K562 (cell line): ENCODE measurements around the gene SLC35G6. TPM values are rescaled to one million over a fixed set of nuclear protein-coding genes. Genes with fewer than 3 reads are reported as not detected.
A peak's percentile ranks its signal among the peaks of the same experiment; 100 is the strongest.

Experiments
- ATAC-seq: fragments of 200-7000 bp; cut with Tn5 transposase; 3 replicates; pipeline ENCODE4 v1.9.1; 2020; ENCODE audit warnings: moderate library complexity
- BruUV-seq: library from RNA; stranded (reverse); fragments of 400-500 nt; replicated peaks from 2 replicates; lab custom pipeline; 2021; lab: Mats Ljungman, UMichigan
- CTCF ChIA-PET: fragments of 300-600 bp; formaldehyde crosslinking; extraction: SDS; loops from one replicate; lab custom pipeline; 2021; ENCODE audit warnings: low intra/inter-chr PET ratio; lab: Yijun Ruan, JAX
- POLR2A ChIA-PET: fragments of 300-600, 350-650 bp; sonication (Branson Sonifier 250); formaldehyde crosslinking; extraction: SDS; loops from one replicate; lab custom pipeline; 2021; ENCODE audit warnings: antibody characterized with exemption, inconsistent platforms; lab: Yijun Ruan, JAX
- DNase-seq, 4 experiments: peaks; one replicate each; pipeline versions ENCODE4 v3.0.0 to v3.0.0-alpha.2; 2011 to 2018; ENCODE audit warnings: low spot score in 3 of 4, mixed read lengths in 3 of 4; ENCODE audit errors: extremely low read depth in 1 of 4
- FAIRE-seq: peaks from 2 replicates; lab custom pipeline; 2011; peaks lifted over from hg19 to GRCh38; lab: Jason Lieb, UNC
- H2AFZ ChIP-seq: 2 replicates; pipeline ENCODE4 v1.6.0; 2011; ENCODE audit warnings: low read depth, low read length, control low read depth, inconsistent platforms
- H3K27ac ChIP-seq: fragments of 200-600 bp; 3 replicates; pipeline ENCODE4 v1.8.0; 2011; ENCODE audit warnings: low read depth, mild to moderate bottlenecking, control low read depth, inconsistent platforms, low read length, moderate library complexity, mixed read lengths; ENCODE audit errors: extremely low read depth
- H3K27me3 ChIP-seq, 2 experiments: fragments of 300-600 bp in 1 of 2; 2 replicates in 1 of 2; 3 replicates in 1 of 2; pipeline versions ENCODE4 v1.6.0 to v1.8.0; 2011; ENCODE audit warnings: inconsistent platforms in 2 of 2, low read length in 2 of 2, mild to moderate bottlenecking in 1 of 2, mixed read lengths in 1 of 2, moderate library complexity in 1 of 2; ENCODE audit not compliant: control insufficient read depth in 2 of 2, insufficient read depth in 2 of 2
- H3K36me3 ChIP-seq: fragments of 300-600 bp; 3 replicates; pipeline ENCODE4 v1.8.0; 2011; ENCODE audit warnings: mild to moderate bottlenecking, low read length, inconsistent platforms; ENCODE audit not compliant: control insufficient read depth, insufficient read depth
- H3K4me1 ChIP-seq, 2 experiments: fragments of 200-600 bp in 1 of 2; replicated peaks in 1 of 2; 2 replicates in 1 of 2; 3 replicates in 1 of 2; pipeline versions ENCODE4 v1.5.1 to v1.8.0; 2011; ENCODE audit warnings: inconsistent platforms in 2 of 2, low read length in 2 of 2, mild to moderate bottlenecking in 1 of 2, mixed read lengths in 1 of 2, moderate library complexity in 1 of 2; ENCODE audit not compliant: control insufficient read depth in 2 of 2, insufficient read depth in 2 of 2
- H3K4me2 ChIP-seq: 2 replicates; pipeline ENCODE4 v1.6.1; 2011; ENCODE audit warnings: low read length, control low read depth, inconsistent platforms, mixed read lengths; ENCODE audit not compliant: insufficient read depth
- H3K4me3 ChIP-seq: fragments of 200-600 bp; sonication (generic), shearing (Covaris generic); 2 replicates; pipeline ENCODE4 v1.5.1; 2016; ENCODE audit warnings: control low read depth, inconsistent platforms
- H3K79me2 ChIP-seq: fragments of 200-600 bp; 3 replicates; pipeline ENCODE4 v1.8.0; 2011; ENCODE audit warnings: low read length, inconsistent platforms; ENCODE audit not compliant: control insufficient read depth, insufficient read depth
- H3K9ac ChIP-seq, 2 experiments: 2 replicates each; pipeline versions ENCODE4 v1.6.0 to v1.6.1; 2011; ENCODE audit warnings: low read depth in 2 of 2, low read length in 2 of 2, control low read depth in 1 of 2, inconsistent platforms in 1 of 2, mild to moderate bottlenecking in 1 of 2, mixed read lengths in 1 of 2; ENCODE audit not compliant: insufficient read depth in 1 of 2
- H3K9me1 ChIP-seq: one replicate; pipeline ENCODE4 v1.6.0; 2011; ENCODE audit warnings: inconsistent platforms, mild to moderate bottlenecking, low read length, moderate library complexity; ENCODE audit not compliant: control insufficient read depth, insufficient read depth
- H3K9me3 ChIP-seq: replicated peaks from 2 replicates; pipeline ENCODE4 v1.5.1; 2011; ENCODE audit warnings: low read depth, low read length, inconsistent platforms; ENCODE audit not compliant: control insufficient read depth, insufficient read depth
- H4K20me1 ChIP-seq: replicated peaks from 2 replicates; pipeline ENCODE4 v1.6.1; 2011; ENCODE audit warnings: low read length, inconsistent platforms, mixed read lengths; ENCODE audit not compliant: control insufficient read depth, insufficient read depth
- GTF2B ChIP-seq: IDR thresholded peaks from 2 replicates; pipeline ENCODE4 v1.6.1; 2011; ENCODE audit not compliant: insufficient read length; ENCODE audit errors: extremely low read depth
- KDM1A ChIP-seq, 2 experiments: fragments of 450-650 bp; IDR thresholded peaks; 2 replicates each; pipeline ENCODE4 v1.6.1; 2016; ENCODE audit warnings: mild to moderate bottlenecking in 2 of 2
- NCOA6 ChIP-seq: fragments of 450-650 bp; IDR thresholded peaks from 2 replicates; pipeline ENCODE4 v1.6.1; 2017; ENCODE audit warnings: mild to moderate bottlenecking
- RAD21 ChIP-seq, 2 experiments: fragments of 250-450 bp in 1 of 2; fragments of 450-650 bp in 1 of 2; sonication (Bioruptor Pico) in 1 of 2; formaldehyde crosslinking in 1 of 2; IDR thresholded peaks in 1 of 2; conservative IDR thresholded peaks in 1 of 2; 2 replicates each; pipeline versions ENCODE4 v1.4.0 to v1.8.0; 2020 to 2022; ENCODE audit warnings: mild to moderate bottlenecking in 2 of 2, moderate library complexity in 1 of 2
- YY1 ChIP-seq, 3 experiments: IDR thresholded peaks; 2 replicates each; pipeline ENCODE4 v1.6.1; 2011; ENCODE audit warnings: low read length in 2 of 3, mild to moderate bottlenecking in 2 of 3, moderate library complexity in 2 of 3, borderline replicate concordance in 1 of 3, control low read depth in 1 of 3, low read depth in 1 of 3; ENCODE audit not compliant: insufficient read depth in 3 of 3, insufficient replicate concordance in 2 of 3, control insufficient read depth in 1 of 3, insufficient read length in 1 of 3; ENCODE audit errors: extremely low read depth in 1 of 3
- WGBS: fragments of 100-300 bp; shearing (Covaris generic); methylation state at CpG from one replicate; pipeline ENCODE4 v1.1.6; 2016; ENCODE audit warnings: low coverage, mixed read lengths; ENCODE audit not compliant: insufficient coverage; ENCODE audit errors: missing lambda C conversion rate; 5-methylcytosine and 5-hydroxymethylcytosine counted together
- in situ Hi-C: fragments of 300-500 bp; cut with MboI; formaldehyde crosslinking; loops from 4 replicates; pipeline ENCODE4 v1.15.0; 2018; ENCODE audit warnings: inconsistent platforms, mixed read lengths
- intact Hi-C: fragments of 100-400 bp; cut with micrococcal nuclease; formaldehyde crosslinking; loops from 2 replicates; pipeline ENCODE4 v1.14.2; 2022
- polyA plus RNA-seq, 8 experiments: library from polyadenylated mRNA; depleted of rRNA in 4 of 8; stranded (reverse) in 5 of 8; unstranded in 3 of 8; fragments of >200 nt; fragmentation: Nextera tagmentation in 2 of 8; fragmentation: Illumina TruSeq in 1 of 8; extraction: Ambion mirVana in 2 of 8; extraction: Trizol in 1 of 8; gene quantifications; 2 replicates each; pipeline versions ENCODE4 v1.2.1 to v1.2.3, GENCODE V29; 2011 to 2014; ENCODE audit warnings: inconsistent platforms in 1 of 8, missing spikeins in 1 of 8
- total RNA-seq, 7 experiments: library from RNA; depleted of rRNA in 6 of 7; stranded (reverse); fragments of >200 nt in 6 of 7; fragmentation: Illumina TruSeq in 2 of 7; extraction: Trizol in 2 of 7; gene quantifications; 2 replicates each; pipeline versions ENCODE4 v1.2.1 to v1.2.3, GENCODE V29; 2011 to 2021; ENCODE audit warnings: low replicate concordance in 1 of 7
- TF ChIP-seq, protein P1 (sequence below): fragments of 450-650 bp; IDR thresholded peaks from 2 replicates; pipeline ENCODE4 v1.6.1; 2018; ENCODE audit not compliant: partially characterized antibody

SLC35G6 gene
- total and polyA plus RNA-seq, 9 of the 15 experiments (the other 6 are each of a cell fraction or from before 2014, with no cell fraction given), result not detected

GRCh38 chr17:7459961-7460545 is 21.2 kb upstream of the SLC35G6 start:
- H3K9me1 ChIP-seq, result no peaks in the 10 kb centered on the region
- no peak overlapping the region for H2AFZ ChIP-seq
- DNase-seq, result no peak
- peaks cover 24% of the 10 kb centered on the region; the same call in 1 of the 3 replicates for H3K36me3 ChIP-seq
- H3K27ac ChIP-seq, result no peak overlapping the region
- H3K79me2 ChIP-seq, result no peaks in the 10 kb centered on the region; the same call in 2 of the 3 replicates
- no peak for TF ChIP-seq RAD21 (CRISPR knock-in tag; conservative IDR thresholded peaks at IDR 0.05 in 1 of 2, IDR thresholded peaks at IDR 0.05 in 1 of 2)
- TF ChIP-seq YY1 (IDR thresholded peaks at IDR 0.05; ENCODE audit: borderline replicate concordance in 1 of 3, control insufficient read depth in 1 of 3, extremely low read depth in 1 of 3, insufficient read depth in 3 of 3, insufficient read length in 1 of 3, insufficient replicate concordance in 2 of 3, low read depth in 1 of 3, low read length in 2 of 3), result peak in 2 of 3 experiments; percentile 43 to 84
- TF ChIP-seq GTF2B, result no peak
- TF ChIP-seq NCOA6, result no peak
- TF ChIP-seq, protein P1, sequence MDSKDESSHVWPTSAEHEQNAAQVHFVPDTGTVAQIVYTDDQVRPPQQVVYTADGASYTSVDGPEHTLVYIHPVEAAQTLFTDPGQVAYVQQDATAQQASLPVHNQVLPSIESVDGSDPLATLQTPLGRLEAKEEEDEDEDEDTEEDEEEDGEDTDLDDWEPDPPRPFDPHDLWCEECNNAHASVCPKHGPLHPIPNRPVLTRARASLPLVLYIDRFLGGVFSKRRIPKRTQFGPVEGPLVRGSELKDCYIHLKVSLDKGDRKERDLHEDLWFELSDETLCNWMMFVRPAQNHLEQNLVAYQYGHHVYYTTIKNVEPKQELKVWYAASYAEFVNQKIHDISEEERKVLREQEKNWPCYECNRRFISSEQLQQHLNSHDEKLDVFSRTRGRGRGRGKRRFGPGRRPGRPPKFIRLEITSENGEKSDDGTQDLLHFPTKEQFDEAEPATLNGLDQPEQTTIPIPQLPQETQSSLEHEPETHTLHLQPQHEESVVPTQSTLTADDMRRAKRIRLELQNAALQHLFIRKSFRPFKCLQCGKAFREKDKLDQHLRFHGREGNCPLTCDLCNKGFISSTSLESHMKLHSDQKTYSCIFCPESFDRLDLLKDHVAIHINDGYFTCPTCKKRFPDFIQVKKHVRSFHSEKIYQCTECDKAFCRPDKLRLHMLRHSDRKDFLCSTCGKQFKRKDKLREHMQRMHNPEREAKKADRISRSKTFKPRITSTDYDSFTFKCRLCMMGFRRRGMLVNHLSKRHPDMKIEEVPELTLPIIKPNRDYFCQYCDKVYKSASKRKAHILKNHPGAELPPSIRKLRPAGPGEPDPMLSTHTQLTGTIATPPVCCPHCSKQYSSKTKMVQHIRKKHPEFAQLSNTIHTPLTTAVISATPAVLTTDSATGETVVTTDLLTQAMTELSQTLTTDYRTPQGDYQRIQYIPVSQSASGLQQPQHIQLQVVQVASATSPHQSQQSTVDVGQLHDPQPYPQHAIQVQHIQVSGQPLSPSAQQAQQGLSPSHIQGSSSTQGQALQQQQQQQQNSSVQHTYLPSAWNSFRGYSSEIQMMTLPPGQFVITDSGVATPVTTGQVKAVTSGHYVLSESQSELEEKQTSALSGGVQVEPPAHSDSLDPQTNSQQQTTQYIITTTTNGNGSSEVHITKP, result peak; percentile 88
- no peak for TF ChIP-seq KDM1A (IDR thresholded peaks at IDR 0.05)
- TF ChIP-seq, all 486 proteins: peak for 2
- ATAC-seq, result no peak
- H3K9ac ChIP-seq, result no peak overlapping the region
- 93% methylated on average over 3 of the region's 3 CpGs for WGBS
- no peaks in the 10 kb centered on the region for H3K27me3 ChIP-seq
- peaks cover 0 to 18% of the 10 kb centered on the region in 2 experiments; a peak in 3 of 5 replicates for H3K4me1 ChIP-seq
- FAIRE-seq, result no peak
- POLR2A ChIA-PET, result interaction anchor here (1.4 to 2.1 kb wide), 3 partner anchors 11 to 16 kb away, joined by 6 to 7 read pairs (median 6); no protein-coding TSS in a partner anchor
- no peak overlapping the region for H3K4me2 ChIP-seq
- H3K4me3 ChIP-seq, result no peak overlapping the region
- in situ Hi-C loops, result no loop called here
- intact Hi-C loops, result no loop called here
- no peaks in the 10 kb centered on the region for H4K20me1 ChIP-seq
- BruUV-seq, result no TSS peak
- H3K9me3 ChIP-seq, result no peaks in the 10 kb centered on the region
- CTCF ChIA-PET, result no interaction called here
